ENCODE measurements around the gene SERINC2.
"Not testable (repeated sequence)": the region's sequence is repeated elsewhere in the genome, so short reads cannot be mapped to it uniquely, and the experiment has no call there.

The SERINC2 gene

DNA sequence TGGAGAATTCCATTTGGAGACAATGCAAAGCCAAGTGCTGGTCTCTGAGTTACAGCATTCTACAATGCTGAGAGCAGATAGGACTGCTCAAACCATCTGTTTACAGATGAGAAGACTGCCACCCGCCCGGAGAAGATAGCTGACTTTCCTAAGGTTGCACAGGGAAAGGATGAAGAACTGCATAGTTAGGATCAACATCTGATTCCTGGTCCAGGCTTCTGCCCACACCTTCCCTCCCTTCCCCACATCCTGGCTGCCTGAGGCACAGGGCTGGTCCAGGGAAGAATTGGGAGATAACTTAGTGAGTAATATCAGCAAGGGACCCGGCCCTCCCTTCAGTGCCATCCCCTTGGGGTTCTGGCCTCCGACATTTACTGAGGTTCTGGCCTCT, 2.0 kb downstream of the SERINC2 start:
- no peak for DNase-seq (ENCODE audit: low spot score)

GRCh38 chr1:31415658-31416057, 2.6 kb downstream of the SERINC2 start:
- no peak for DNase-seq (ENCODE audit: low spot score)

DNA sequence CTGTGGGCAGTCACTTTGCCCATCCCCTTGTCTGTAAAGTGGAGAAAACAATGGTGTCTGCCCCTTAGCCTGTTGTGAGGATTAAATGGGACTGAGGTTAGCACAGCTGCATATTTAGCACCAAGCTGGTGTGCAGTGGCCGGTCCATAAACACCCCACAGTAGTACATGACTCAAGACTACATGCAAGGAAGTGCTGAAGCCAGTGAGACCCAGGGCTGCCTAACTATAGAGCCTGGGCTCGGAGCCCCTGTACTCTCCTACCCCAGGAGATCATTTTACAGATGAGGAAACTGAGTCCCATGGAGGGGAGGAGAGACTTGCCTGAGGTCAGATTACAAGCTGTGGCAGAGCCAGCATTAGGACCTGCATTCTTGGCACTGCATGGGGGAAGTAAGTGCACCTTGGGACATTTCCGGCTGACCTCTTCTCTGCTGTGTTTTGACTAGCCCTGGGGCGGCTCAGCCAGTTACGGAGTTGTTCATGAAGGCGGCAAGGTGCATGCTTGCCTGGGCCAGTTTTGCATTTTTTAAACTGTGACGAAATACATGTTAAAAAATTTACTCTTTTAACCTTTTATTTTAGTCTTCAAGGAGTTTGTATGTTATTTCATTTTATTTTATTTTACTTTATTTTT, 3.2 kb downstream of the SERINC2 start:
- no peak for DNase-seq (ENCODE audit: low spot score)

GRCh38 chr1:31417148-31417547, 4.1 kb downstream of the SERINC2 start:
- DNase-seq (ENCODE audit: low spot score) = no peak

DNA sequence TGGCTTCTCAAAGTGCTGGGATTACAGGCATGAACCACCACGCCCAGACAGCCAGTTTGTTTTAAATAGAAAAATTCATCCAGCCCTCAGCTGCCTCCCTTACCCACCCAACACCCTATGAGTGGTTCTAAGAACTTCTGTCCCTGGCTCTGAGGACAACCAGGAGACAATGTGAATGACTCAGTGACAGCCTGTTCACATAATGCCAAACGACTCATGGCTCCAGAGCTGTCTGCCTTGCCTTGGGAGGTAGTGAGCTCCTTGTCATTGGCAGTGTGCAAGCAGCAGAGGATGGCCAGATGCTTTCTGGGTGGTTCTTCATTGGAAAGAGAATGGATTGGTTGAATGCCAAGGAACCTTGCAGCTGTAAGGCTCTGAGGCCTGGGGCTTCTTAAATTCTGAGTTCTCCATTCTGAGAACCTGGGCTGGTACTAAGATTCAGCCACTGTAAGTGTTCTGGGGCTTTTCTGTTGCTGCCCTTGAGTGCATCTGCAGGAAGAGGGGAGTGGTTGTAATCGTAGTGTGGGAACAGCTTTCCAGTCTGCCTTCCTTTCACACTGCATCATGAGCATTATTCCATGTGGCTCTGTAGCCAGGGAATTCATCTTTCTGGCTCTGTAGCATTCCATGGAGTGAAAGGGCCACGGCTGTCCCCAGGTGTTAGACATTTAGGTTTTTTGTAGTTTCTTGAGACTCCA, 5.8 kb downstream of the SERINC2 start:
- DNase-seq (ENCODE audit: low spot score) = no peak

- DNase-seq (ENCODE audit: low spot score) = no peak
Measured at GRCh38 chr1:31420716-31421115, 7.7 kb downstream of the SERINC2 start.

- DNase-seq (ENCODE audit: low spot score) = no peak
Measured at GRCh38 chr1:31421371-31422040, 8.5 kb downstream of the SERINC2 start.

GRCh38 chr1:31422505-31423319, 9.7 kb downstream of the SERINC2 start:
- DNase-seq (ENCODE audit: low spot score) = peak; percentile 83

- DNase-seq (ENCODE audit: low spot score) = no peak
Measured at GRCh38 chr1:31423418-31423947, 10.5 kb downstream of the SERINC2 start.

DNA sequence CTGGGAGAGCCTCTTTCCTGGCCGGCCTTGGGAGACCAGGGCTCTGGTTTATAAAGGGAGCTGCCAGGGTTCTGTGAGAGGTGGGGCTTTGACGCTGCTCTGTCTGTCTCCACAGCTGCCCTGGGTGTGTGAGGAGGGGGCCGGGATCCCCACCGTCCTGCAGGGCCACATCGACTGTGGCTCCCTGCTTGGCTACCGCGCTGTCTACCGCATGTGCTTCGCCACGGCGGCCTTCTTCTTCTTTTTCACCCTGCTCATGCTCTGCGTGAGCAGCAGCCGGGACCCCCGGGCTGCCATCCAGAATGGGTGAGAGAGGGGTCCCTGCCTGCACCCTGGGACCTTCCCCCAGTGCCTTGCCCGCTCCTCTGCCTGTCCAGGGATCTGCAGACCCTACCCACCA, 11.6 kb downstream of the SERINC2 start:
- no peak for DNase-seq (ENCODE audit: low spot score)

DNA sequence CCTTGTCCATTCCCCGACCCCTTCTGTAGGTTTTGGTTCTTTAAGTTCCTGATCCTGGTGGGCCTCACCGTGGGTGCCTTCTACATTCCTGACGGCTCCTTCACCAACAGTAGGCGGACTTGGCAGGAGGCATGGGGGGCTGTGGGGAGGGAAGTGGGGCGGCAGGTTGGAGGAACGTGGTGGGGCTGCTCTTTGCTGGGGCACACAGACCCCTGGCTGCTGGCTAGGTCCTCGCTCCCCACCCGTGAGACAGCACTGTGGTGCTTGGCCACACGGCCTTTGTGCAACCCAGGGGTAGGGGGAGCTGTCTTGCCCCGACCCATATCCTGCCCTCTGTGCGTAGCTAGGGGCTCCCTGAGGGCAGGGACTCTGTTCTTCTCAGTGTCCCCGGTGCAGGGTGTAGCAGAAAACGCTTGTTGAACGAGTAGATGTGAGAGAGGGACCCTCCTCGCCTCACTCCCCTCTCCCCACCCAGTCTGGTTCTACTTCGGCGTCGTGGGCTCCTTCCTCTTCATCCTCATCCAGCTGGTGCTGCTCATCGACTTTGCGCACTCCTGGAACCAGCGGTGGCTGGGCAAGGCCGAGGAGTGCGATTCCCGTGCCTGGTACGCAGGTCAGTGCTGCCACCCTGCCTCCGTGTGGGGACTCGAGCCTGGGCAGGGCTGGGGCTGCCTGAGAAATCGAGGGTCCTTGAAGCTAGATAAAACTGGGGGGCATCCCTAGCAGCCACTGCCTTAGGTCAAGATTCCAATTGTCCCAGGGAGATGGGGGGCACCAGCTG, 12.5 kb downstream of the SERINC2 start:
- no peak for DNase-seq (ENCODE audit: low spot score)

- no peak for DNase-seq (ENCODE audit: low spot score)
Measured at GRCh38 chr1:31426249-31426922, 13.4 kb downstream of the SERINC2 start.

DNA sequence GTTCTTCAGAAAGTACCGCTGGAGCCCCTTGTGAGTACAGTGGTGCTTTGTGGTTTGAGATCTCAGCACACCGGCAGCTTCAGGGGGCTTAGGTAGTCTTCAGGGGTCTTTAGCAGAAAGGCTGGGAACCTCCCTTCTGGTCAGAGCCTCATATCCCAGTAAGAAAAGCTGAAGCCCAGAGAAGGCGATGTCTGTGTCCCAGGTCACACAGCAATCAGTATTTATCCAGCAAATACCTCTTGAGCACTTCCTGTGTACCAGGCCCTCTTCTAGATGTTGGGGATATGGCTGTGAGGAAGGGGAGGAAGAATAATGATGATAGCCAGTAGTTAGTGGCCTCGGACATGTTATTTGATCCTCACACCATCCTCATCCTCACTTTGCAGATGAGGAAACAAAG, 14.3 kb downstream of the SERINC2 start:
- DNase-seq (ENCODE audit: low spot score) = no peak

GRCh38 chr1:31428436-31429221, 15.6 kb downstream of the SERINC2 start:
- no peak for DNase-seq (ENCODE audit: low spot score)

GRCh38 chr1:31429583-31429982, 16.6 kb downstream of the SERINC2 start:
- no peak for DNase-seq (ENCODE audit: low spot score)

DNA sequence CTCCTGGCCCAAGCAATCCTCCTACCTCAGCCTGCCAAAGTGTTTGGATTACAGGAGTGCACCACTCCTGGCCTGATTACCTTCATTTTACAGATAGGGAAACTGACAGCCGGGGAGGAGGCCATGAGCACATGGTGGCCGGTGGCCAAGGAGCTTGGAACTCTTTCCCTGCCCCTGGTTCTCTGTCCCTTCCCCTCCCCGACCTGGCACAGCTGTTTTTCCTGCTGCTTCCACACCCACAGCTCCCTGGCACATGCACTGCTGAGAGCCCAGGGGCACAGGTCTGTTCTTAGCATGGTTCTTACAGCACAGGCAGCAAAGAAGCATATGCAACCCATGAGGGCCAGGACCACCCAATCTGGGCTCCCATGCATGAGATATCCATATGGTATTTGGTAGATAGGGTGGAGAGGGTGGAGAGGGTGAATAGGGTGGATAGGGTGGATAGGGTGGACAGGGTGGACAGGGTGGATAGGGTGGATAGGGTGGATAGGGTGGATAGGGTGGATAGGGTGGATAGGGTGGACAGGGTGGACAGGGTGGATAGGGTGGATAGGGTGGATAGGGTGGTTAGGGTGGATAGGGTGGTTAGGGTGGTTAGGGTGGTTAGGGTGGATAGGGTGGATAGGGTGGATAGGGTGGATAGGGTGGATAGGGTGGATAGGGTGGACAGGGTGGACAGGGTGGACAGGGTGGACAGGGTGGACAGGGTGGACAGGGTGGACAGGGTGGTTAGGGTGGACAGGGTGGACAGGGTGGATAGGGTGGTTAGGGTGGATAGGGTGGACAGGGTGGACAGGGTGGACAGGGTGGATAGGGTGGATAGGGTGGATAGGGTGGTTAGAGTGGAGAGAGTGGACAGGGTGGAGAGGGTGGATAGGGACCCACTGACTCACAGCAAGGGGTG, 18.6 kb downstream of the SERINC2 start:
- DNase-seq (ENCODE audit: low spot score) = not testable (repeated sequence)

DNA sequence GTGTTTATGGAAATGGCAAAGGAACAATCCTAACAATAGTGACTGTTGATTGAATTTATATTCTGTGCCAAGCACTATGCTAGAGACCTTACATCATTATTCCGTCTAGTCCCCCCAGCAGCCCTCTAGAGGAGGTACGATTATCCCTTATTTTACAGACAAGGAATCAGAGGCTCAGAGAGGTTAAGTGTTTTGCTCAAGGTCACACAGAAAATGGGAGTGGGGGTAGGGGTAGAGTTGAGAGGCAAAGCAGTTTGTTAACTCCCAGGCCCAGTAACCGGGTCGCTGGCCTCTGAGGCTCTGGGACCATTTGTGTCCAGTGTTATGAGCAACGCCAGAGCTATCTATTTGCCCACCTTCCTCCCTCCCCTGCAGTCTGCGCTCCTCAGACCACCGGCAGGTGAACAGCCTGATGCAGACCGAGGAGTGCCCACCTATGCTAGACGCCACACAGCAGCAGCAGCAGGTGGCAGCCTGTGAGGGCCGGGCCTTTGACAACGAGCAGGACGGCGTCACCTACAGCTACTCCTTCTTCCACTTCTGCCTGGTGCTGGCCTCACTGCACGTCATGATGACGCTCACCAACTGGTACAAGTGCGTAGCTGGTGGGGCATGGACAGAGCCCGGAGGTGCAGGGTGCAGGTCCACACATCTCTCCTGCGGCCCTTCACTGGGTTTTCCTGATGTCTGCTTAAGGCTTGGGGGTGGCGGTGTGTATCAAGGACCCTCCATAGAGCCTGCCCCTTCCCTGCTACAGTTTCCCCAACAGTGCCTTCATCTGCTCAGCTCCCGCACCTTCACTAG, 19.8 kb downstream of the SERINC2 start:
- no peak for DNase-seq (ENCODE audit: low spot score)

GRCh38 chr1:31433396-31433930, 20.4 kb downstream of the SERINC2 start:
- DNase-seq (ENCODE audit: low spot score) = no peak

Data from kidney capillary endothelial cell (primary cell).